ENCODE results near the gene TNK1.

DNA sequence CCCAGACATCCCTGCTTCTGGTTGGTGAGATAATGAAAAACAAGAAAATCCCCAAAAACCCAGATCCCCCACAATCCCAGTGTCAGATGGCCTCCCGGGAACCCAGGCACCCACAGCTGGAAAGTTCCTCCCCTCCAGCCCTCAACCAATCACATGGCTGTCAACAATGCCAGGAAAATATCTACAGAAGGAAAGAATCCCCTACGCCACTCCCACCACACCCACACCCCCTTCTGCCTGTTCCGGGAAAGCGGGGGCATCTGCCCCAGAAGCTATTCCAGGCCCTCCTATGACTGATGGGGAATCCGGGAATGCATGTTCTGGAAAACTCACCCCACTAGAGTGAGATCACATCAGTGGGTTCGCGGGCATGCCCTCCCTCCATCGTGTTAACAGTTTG is 24.1 kb upstream of the TNK1 start:
- TF ChIP-seq POLR2A (IDR thresholded peaks at IDR 0.05) (no peak), CTCF (IDR thresholded peaks at IDR 0.05) (no peak)
